CD4-positive, alpha-beta T cell treated with Interleukin-10 for 1 hour (primary cell): ENCODE measurements around the gene RCSD1.

Source experiments
- DNase-seq: peaks from one replicate; pipeline ENCODE4 v3.0.0-alpha.2; 2020

The RCSD1 gene

GRCh38 chr1:167750641-167751040 lies 120.6 kb downstream of the RCSD1 start:
- no peak for DNase-seq

- DNase-seq = no peak
Measured at GRCh38 chr1:167751676-167752075, 121.6 kb downstream of the RCSD1 start.

- no peak for DNase-seq
Measured at GRCh38 chr1:167752219-167752985, 122.4 kb downstream of the RCSD1 start.

- DNase-seq = no peak
Measured at GRCh38 chr1:167755654-167756053, 125.6 kb downstream of the RCSD1 start.
